Nephron progenitor cell (in vitro differentiated cells): ENCODE measurements around the gene ATP8B4.

Experiments used
- DNase-seq: peaks from one replicate; pipeline ENCODE4 v3.0.0; 2021
- H3K27ac Mint-ChIP-seq: 2 replicates; pipeline ENCODE4 v1.8.0; 2021; ENCODE audit warnings: mild to moderate bottlenecking, moderate library complexity, mixed read lengths
- H3K27me3 Mint-ChIP-seq: 2 replicates; pipeline ENCODE4 v1.8.0; 2021; ENCODE audit warnings: mild to moderate bottlenecking, low read depth, mixed read lengths; ENCODE audit not compliant: poor library complexity
- H3K36me3 Mint-ChIP-seq: 2 replicates; pipeline ENCODE4 v1.8.0; 2021; ENCODE audit warnings: low read depth, mixed read lengths
- H3K4me1 Mint-ChIP-seq: 2 replicates; pipeline ENCODE4 v1.8.0; 2021; ENCODE audit warnings: mixed read lengths
- H3K4me3 Mint-ChIP-seq: 2 replicates; pipeline ENCODE4 v1.8.0; 2021; ENCODE audit warnings: mild to moderate bottlenecking, moderate library complexity, mixed read lengths
- H3K9me3 Mint-ChIP-seq: 2 replicates; pipeline ENCODE4 v1.8.0; 2021; ENCODE audit warnings: mild to moderate bottlenecking, moderate library complexity, mixed read lengths
- TF ChIP-seq, protein P1 (sequence below): fragments of 200-600 bp; sonication (generic); IDR thresholded peaks from 2 replicates; pipeline ENCODE4 v1.5.0; 2021; ENCODE audit warnings: antibody characterized with exemption

Gene ATP8B4

GRCh38 chr15:50063226-50063625, 55.8 kb downstream of the ATP8B4 start:
- no peak for DNase-seq
- Mint-ChIP-seq H3K36me3 (no peaks in the 10 kb centered on the region), H3K4me1 (peaks cover 33% of the 10 kb centered on the region), H3K4me3 (no peak overlapping the region), H3K27ac (no peak overlapping the region), H3K27me3 (no peaks in the 10 kb centered on the region), H3K9me3 (no peaks in the 10 kb centered on the region)
- TF ChIP-seq, protein P1, sequence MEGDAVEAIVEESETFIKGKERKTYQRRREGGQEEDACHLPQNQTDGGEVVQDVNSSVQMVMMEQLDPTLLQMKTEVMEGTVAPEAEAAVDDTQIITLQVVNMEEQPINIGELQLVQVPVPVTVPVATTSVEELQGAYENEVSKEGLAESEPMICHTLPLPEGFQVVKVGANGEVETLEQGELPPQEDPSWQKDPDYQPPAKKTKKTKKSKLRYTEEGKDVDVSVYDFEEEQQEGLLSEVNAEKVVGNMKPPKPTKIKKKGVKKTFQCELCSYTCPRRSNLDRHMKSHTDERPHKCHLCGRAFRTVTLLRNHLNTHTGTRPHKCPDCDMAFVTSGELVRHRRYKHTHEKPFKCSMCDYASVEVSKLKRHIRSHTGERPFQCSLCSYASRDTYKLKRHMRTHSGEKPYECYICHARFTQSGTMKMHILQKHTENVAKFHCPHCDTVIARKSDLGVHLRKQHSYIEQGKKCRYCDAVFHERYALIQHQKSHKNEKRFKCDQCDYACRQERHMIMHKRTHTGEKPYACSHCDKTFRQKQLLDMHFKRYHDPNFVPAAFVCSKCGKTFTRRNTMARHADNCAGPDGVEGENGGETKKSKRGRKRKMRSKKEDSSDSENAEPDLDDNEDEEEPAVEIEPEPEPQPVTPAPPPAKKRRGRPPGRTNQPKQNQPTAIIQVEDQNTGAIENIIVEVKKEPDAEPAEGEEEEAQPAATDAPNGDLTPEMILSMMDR: no peak

DNA sequence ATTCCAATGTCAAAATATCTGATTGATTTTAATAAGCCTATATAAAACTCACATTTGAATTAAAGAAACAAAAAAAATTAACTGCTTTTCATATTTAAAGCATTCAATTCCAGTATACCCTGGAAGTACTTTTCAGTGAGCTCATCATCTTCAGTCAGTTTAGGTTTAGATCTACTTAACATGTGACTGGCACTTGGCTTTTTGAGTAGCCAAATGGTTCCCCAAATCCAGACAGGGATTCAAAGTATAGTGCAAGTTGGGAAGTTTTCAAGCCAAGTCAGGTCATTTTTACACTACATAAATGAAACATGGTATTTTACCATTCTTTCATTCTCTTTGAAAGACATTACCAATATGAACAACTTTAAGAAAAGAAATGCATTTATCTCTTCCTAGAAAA, 57.5 kb downstream of the ATP8B4 start:
- Mint-ChIP-seq H3K4me3 (no peak overlapping the region), H3K27ac (no peak overlapping the region)

DNA sequence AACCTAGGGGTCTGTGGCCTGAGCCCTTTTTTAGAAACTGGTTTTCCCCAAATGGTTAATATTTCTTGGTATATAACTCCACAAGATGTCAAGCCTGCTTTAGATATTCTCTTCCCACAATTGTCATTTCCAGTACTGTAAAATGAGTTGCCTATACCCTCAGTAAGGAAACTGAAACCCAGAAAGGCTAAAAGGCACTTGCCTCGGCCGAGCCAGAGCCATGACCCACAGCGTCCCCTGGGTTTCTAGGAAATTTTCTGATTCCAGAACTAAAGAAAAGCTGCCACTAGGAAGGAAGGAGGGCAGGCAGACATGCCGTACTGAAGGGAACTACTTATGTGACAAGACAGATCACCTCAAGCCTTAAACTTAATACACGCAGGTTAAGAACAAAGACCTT, 59.1 kb downstream of the ATP8B4 start:
- Mint-ChIP-seq H3K36me3 (peaks cover 1% of the 10 kb centered on the region), H3K9me3 (peaks cover under 1% of the 10 kb centered on the region), H3K4me3 (no peak overlapping the region), H3K27ac (no peak overlapping the region), H3K4me1 (peaks cover 12% of the 10 kb centered on the region), H3K27me3 (peaks cover 3% of the 10 kb centered on the region)
- no peak for DNase-seq
- TF ChIP-seq, protein P1: no peak

More for the DNA sequence above, 57.5 kb downstream of the ATP8B4 start:
- peaks cover 17% of the 10 kb centered on the region for H3K4me1 Mint-ChIP-seq
- no peak for DNase-seq
- no peaks in the 10 kb centered on the region for H3K9me3 Mint-ChIP-seq
- no peaks in the 10 kb centered on the region for H3K36me3 Mint-ChIP-seq
- TF ChIP-seq, protein P1: no peak
- H3K27me3 Mint-ChIP-seq: peaks cover 3% of the 10 kb centered on the region

DNA sequence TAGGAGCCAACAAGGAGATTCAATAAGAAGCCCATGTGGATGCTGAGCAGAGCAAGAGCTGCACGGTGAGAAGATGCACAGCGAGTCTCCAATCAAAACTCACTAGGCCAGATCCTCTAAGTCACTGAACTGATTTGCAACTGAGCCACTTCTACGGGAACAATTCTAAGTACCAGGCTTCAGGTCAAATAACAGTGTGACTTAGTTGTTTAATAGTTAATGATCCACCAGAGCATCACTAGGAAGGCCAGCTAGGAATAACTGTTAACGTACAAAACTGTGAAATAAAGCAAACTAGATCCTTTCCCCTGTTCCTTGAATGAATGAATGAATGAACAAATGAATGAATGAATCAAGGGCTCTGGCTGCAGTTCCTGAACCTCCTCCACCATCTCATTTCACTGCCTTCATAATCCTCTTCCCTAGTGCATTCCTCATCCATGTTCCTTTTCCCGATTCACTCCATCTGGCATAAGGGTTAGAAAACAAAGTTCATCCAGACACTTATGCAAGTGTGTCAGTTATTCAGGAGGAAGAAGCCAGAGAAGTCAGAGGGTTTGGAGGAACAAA, 59.7 kb downstream of the ATP8B4 start:
- Mint-ChIP-seq H3K9me3 (peaks cover 4% of the 10 kb centered on the region), H3K27ac (no peak overlapping the region), H3K4me1 (peaks cover 7% of the 10 kb centered on the region), H3K4me3 (no peak overlapping the region), H3K27me3 (peaks cover 3% of the 10 kb centered on the region), H3K36me3 (peaks cover 4% of the 10 kb centered on the region)
- DNase-seq: no peak
- TF ChIP-seq, protein P1: no peak

- Mint-ChIP-seq H3K27me3 (peaks cover 3% of the 10 kb centered on the region), H3K36me3 (peaks cover 4% of the 10 kb centered on the region), H3K9me3 (peaks cover 8% of the 10 kb centered on the region), H3K27ac (no peak overlapping the region), H3K4me3 (no peak overlapping the region), H3K4me1 (peaks cover 5% of the 10 kb centered on the region)
- TF ChIP-seq, protein P1: no peak
- DNase-seq: no peak
Observed at GRCh38 chr15:50057905-50058639, 61.0 kb downstream of the ATP8B4 start.

- TF ChIP-seq, protein P1: no peak
- DNase-seq: no peak
- H3K4me3 Mint-ChIP-seq: no peak overlapping the region
- peaks cover 3% of the 10 kb centered on the region for H3K27me3 Mint-ChIP-seq
- peaks cover 4% of the 10 kb centered on the region for H3K36me3 Mint-ChIP-seq
- H3K4me1 Mint-ChIP-seq: peaks cover 5% of the 10 kb centered on the region
- H3K9me3 Mint-ChIP-seq: peaks cover 8% of the 10 kb centered on the region
- H3K27ac Mint-ChIP-seq: no peak overlapping the region
Observed at GRCh38 chr15:50057196-50057595, 61.8 kb downstream of the ATP8B4 start.
